H1 (cell line): ENCODE data around the gene TVP23B. TPM values are rescaled to one million over a fixed set of nuclear protein-coding genes. Genes with fewer than 3 reads are reported as not detected.

Source experiments
- CTCF ChIA-PET: fragments of 300-600 bp; sonication (Branson Sonifier 250); formaldehyde crosslinking; loops from one replicate; lab custom pipeline; 2021; ENCODE audit not compliant: partially characterized antibody; lab: Charles Lee
- POLR2A ChIA-PET: fragments of 300-600 bp; sonication (Branson Sonifier 250); formaldehyde crosslinking; loops from one replicate; lab custom pipeline; 2021; ENCODE audit warnings: inconsistent platforms; ENCODE audit not compliant: partially characterized antibody; lab: Charles Lee
- DNase-seq, 2 experiments: peaks; one replicate each; pipeline versions ENCODE4 v3.0.0 to v3.0.0-alpha.2; 2010 to 2022; ENCODE audit warnings: low spot score in 2 of 2, low read depth in 1 of 2, mixed read lengths in 1 of 2
- FAIRE-seq: peaks from 2 replicates; lab custom pipeline; 2011; peaks lifted over from hg19 to GRCh38; lab: Jason Lieb, UNC
- H2AFZ ChIP-seq: 2 replicates; pipeline ENCODE4 v1.8.1; 2012; ENCODE audit warnings: low read length, inconsistent platforms
- H2AK5ac ChIP-seq: 2 replicates; pipeline ENCODE4 v1.6.1; 2013; ENCODE audit warnings: low read depth, low read length
- H2BK120ac ChIP-seq: replicated peaks from 2 replicates; pipeline ENCODE3; 2013; ENCODE audit warnings: low read depth, low read length, inconsistent platforms
- H2BK12ac ChIP-seq: 2 replicates; pipeline ENCODE4 v1.6.1; 2013; ENCODE audit warnings: low read depth, low read length
- H2BK15ac ChIP-seq: 2 replicates; pipeline ENCODE4 v1.6.1; 2013; ENCODE audit warnings: low read length
- H2BK20ac ChIP-seq: 2 replicates; pipeline ENCODE4 v1.6.1; 2013; ENCODE audit warnings: low read length
- H2BK5ac ChIP-seq: 2 replicates; pipeline ENCODE4 v1.6.1; 2013; ENCODE audit warnings: low read depth, low read length
- H3K14ac ChIP-seq: 2 replicates; pipeline ENCODE4 v1.6.1; 2013; ENCODE audit warnings: inconsistent platforms; ENCODE audit not compliant: insufficient read length
- H3K18ac ChIP-seq: 2 replicates; pipeline ENCODE4 v1.6.1; 2013; ENCODE audit warnings: low read length; ENCODE audit errors: extremely low read depth
- H3K23ac ChIP-seq: 2 replicates; pipeline ENCODE4 v1.6.1; 2013; ENCODE audit warnings: inconsistent platforms; ENCODE audit not compliant: insufficient read length
- H3K23me2 ChIP-seq: 2 replicates; pipeline ENCODE4 v1.6.1; 2013; ENCODE audit warnings: low read depth, low read length
- H3K27ac ChIP-seq: 2 replicates; pipeline ENCODE4 v1.6.1; 2011; ENCODE audit warnings: low read depth, low read length, inconsistent platforms
- H3K27me3 ChIP-seq, 4 experiments: replicated peaks in 1 of 4; 1 replicate in 1 of 4; 2 replicates in 3 of 4; pipeline versions ENCODE4 v1.6.1 to v1.8.1; 2011 to 2013; ENCODE audit warnings: low read length in 3 of 4, mild to moderate bottlenecking in 3 of 4, inconsistent platforms in 2 of 4, mixed read lengths in 2 of 4, moderate library complexity in 1 of 4; ENCODE audit not compliant: control insufficient read depth in 3 of 4, insufficient read depth in 3 of 4; ENCODE audit errors: extremely low read depth in 1 of 4
- H3K36me3 ChIP-seq, 4 experiments: 2 replicates each; pipeline versions ENCODE4 v1.6.1 to v1.8.1; 2011 to 2013; ENCODE audit warnings: mild to moderate bottlenecking in 4 of 4, low read length in 3 of 4, moderate library complexity in 2 of 4, control low read depth in 1 of 4, inconsistent platforms in 1 of 4; ENCODE audit not compliant: insufficient read depth in 4 of 4, control insufficient read depth in 2 of 4
- H3K4ac ChIP-seq: replicated peaks from 2 replicates; pipeline ENCODE3; 2013; ENCODE audit warnings: low read length, low read depth, mixed read lengths, inconsistent platforms; ENCODE audit not compliant: insufficient read length
- H3K4me1 ChIP-seq, 4 experiments: replicated peaks in 1 of 4; 1 replicate in 1 of 4; 2 replicates in 3 of 4; pipeline versions ENCODE4 v1.6.1 to v1.8.1; 2011 to 2013; ENCODE audit warnings: low read length in 3 of 4, inconsistent platforms in 2 of 4, mixed read lengths in 1 of 4; ENCODE audit not compliant: insufficient read depth in 4 of 4, control insufficient read depth in 3 of 4
- H3K4me2 ChIP-seq, 2 experiments: 2 replicates each; pipeline versions ENCODE4 v1.6.1 to v1.8.1; 2011 to 2013; ENCODE audit warnings: low read depth in 2 of 2, low read length in 2 of 2, control low read depth in 1 of 2, inconsistent platforms in 1 of 2, mild to moderate bottlenecking in 1 of 2; ENCODE audit not compliant: insufficient read depth in 1 of 2
- H3K4me3 ChIP-seq, 4 experiments: fragments of 200-600, 300-600 bp in 1 of 4; sonication (generic), shearing (Covaris generic), sonication (Bioruptor Twin) in 1 of 4; 2 replicates each; pipeline versions ENCODE4 v1.5.1 to v1.8.1; 2011 to 2016; ENCODE audit warnings: low read length in 4 of 4, low read depth in 3 of 4, control low read depth in 2 of 4, inconsistent platforms in 2 of 4, mild to moderate bottlenecking in 2 of 4, mixed read lengths in 1 of 4, moderate library complexity in 1 of 4; ENCODE audit not compliant: insufficient read depth in 2 of 4; ENCODE audit errors: extremely low read depth in 1 of 4
- H3K56ac ChIP-seq: replicated peaks from 2 replicates; pipeline ENCODE3; 2013; ENCODE audit warnings: low read depth, mild to moderate bottlenecking, mixed read lengths, low read length, inconsistent platforms; ENCODE audit not compliant: insufficient read length
- H3K79me1 ChIP-seq: 2 replicates; pipeline ENCODE4 v1.6.1; 2013; ENCODE audit warnings: low read depth, low read length, control low read depth
- H3K79me2 ChIP-seq, 2 experiments: 2 replicates each; pipeline versions ENCODE4 v1.6.1 to v1.8.1; 2012 to 2013; ENCODE audit warnings: low read length in 2 of 2, mild to moderate bottlenecking in 2 of 2, inconsistent platforms in 1 of 2; ENCODE audit not compliant: insufficient read depth in 2 of 2, control insufficient read depth in 1 of 2
- H3K9ac ChIP-seq, 4 experiments: replicated peaks in 1 of 4; 1 replicate in 1 of 4; 2 replicates in 3 of 4; pipeline versions ENCODE4 v1.6.1 to v1.8.1; 2011 to 2013; ENCODE audit warnings: low read depth in 3 of 4, low read length in 3 of 4, control low read depth in 2 of 4, mild to moderate bottlenecking in 2 of 4, moderate library complexity in 2 of 4, inconsistent platforms in 1 of 4; ENCODE audit errors: extremely low read depth in 1 of 4
- H3K9me3 ChIP-seq, 2 experiments: 2 replicates each; pipeline versions ENCODE4 v1.6.1 to v1.8.1; 2012 to 2013; ENCODE audit warnings: mild to moderate bottlenecking in 2 of 2, moderate library complexity in 2 of 2, control low read depth in 1 of 2, inconsistent platforms in 1 of 2, low read depth in 1 of 2, low read length in 1 of 2, mixed read lengths in 1 of 2; ENCODE audit not compliant: insufficient read depth in 2 of 2
- H4K20me1 ChIP-seq, 2 experiments: replicated peaks in 1 of 2; 2 replicates each; pipeline versions ENCODE3 to v1.8.1; 2011 to 2013; ENCODE audit warnings: inconsistent platforms in 2 of 2, low read length in 2 of 2, mild to moderate bottlenecking in 1 of 2; ENCODE audit not compliant: insufficient read depth in 2 of 2, control insufficient read depth in 1 of 2
- H4K5ac ChIP-seq: 2 replicates; pipeline ENCODE4 v1.6.1; 2013; ENCODE audit warnings: low read length, low read depth, mixed read lengths, inconsistent platforms; ENCODE audit not compliant: insufficient read length
- H4K8ac ChIP-seq: 2 replicates; pipeline ENCODE4 v1.8.0; 2013; ENCODE audit warnings: mild to moderate bottlenecking, moderate library complexity, low read length, inconsistent platforms; ENCODE audit not compliant: insufficient read depth; ENCODE audit errors: extremely low read depth
- H4K91ac ChIP-seq: replicated peaks from 2 replicates; pipeline ENCODE3; 2013; ENCODE audit warnings: low read length, mixed read lengths, inconsistent platforms; ENCODE audit not compliant: insufficient read length
- EGR1 ChIP-seq: IDR thresholded peaks from 2 replicates; pipeline ENCODE4 v1.6.1; 2011; ENCODE audit warnings: low read depth, low read length, borderline replicate concordance
- WGBS, 2 experiments: shearing (Covaris generic) in 1 of 2; methylation state at CpG; one replicate each; pipeline versions ENCODE4 v1.1.6 to v1.1.7; 2013 to 2015; ENCODE audit warnings: low lambda C conversion rate in 2 of 2, mixed read lengths in 2 of 2, inconsistent platforms in 1 of 2, low coverage in 1 of 2, missing lambda C conversion rate in 1 of 2; ENCODE audit not compliant: insufficient replicate concordance in 2 of 2, insufficient coverage in 1 of 2, insufficient read length in 1 of 2; ENCODE audit errors: extremely low coverage in 1 of 2, missing lambda C conversion rate in 1 of 2; 5-methylcytosine and 5-hydroxymethylcytosine counted together
- polyA plus RNA-seq, 7 experiments: library from polyadenylated mRNA; depleted of rRNA in 3 of 7; stranded (reverse) in 5 of 7; unstranded in 2 of 7; fragments of >200 nt in 5 of 7; fragments of 200-250 nt in 2 of 7; gene quantifications; 1 replicate in 5 of 7; 2 replicates in 1 of 7; 4 replicates in 1 of 7; pipeline versions ENCODE4 v1.2.1 to v1.2.3, GENCODE V29; 2011 to 2013; ENCODE audit warnings: missing spikeins in 2 of 7, mixed read lengths in 2 of 7
- total RNA-seq: library from RNA; stranded (reverse); fragmentation: NEBNext Ultra II Directional; extraction: Animal tissue kit (Norgen Biotek cat#: 25700); gene quantifications from 2 replicates; pipeline ENCODE4 v1.2.1, GENCODE V29; 2021

Gene TVP23B
- total and polyA plus RNA-seq, 2 of the 8 experiments (the other 6 are each of a cell fraction or from before 2014, with no cell fraction given) = 11.5 to 22.7 TPM

GRCh38 chr17:18850679-18851078 is 69.7 kb downstream of the TVP23B start:
- Histone ChIP-seq H3K4me2 (no peak overlapping the region), H3K79me2 (peaks cover 0 to 8% of the 10 kb centered on the region in 2 experiments; a peak in 1 of 4 replicates), H3K14ac (no peak overlapping the region), H3K18ac (no peak overlapping the region), H4K20me1 (no peaks in the 10 kb centered on the region), H4K8ac (peak overlapping the region; percentile 53; the same call in 1 of the 2 replicates), H4K91ac (no peak overlapping the region), H2BK120ac (no peak overlapping the region), H3K27ac (no peak overlapping the region), H2BK5ac (no peak overlapping the region), H3K27me3 (no peaks in the 10 kb centered on the region), H2BK20ac (no peak overlapping the region), H3K9ac (no peak overlapping the region), H3K23ac (no peak overlapping the region), H2BK15ac (no peak overlapping the region), H3K36me3 (no peaks in the 10 kb centered on the region), H3K4ac (no peak overlapping the region), H3K4me3 (no peak overlapping the region), H3K79me1 (no peaks in the 10 kb centered on the region), H3K56ac (no peak overlapping the region), H4K5ac (no peak overlapping the region), H3K23me2 (peaks cover 3% of the 10 kb centered on the region), H2AFZ (no peak overlapping the region), H3K4me1 (peaks cover 0 to 3% (median 0%) of the 10 kb centered on the region in 4 experiments; a peak in 1 of 7 replicates), H2AK5ac (no peak overlapping the region), H3K9me3 (no peaks in the 10 kb centered on the region), H2BK12ac (no peak overlapping the region)
- 100% methylated on average over 1 of the region's 1 CpG; no CpG with 5 or more reads in 1 of the 2 experiments for WGBS, 2 experiments
- FAIRE-seq (no peak), DNase-seq (no peak)
- POLR2A ChIA-PET = interaction anchor here (1.2 to 2.9 kb wide), 2 partner anchors 8 to 24 kb away, joined by 4 to 12 read pairs; no protein-coding TSS in a partner anchor
- CTCF ChIA-PET = interaction anchor here (0.8 kb wide), 1 partner anchor 8 kb away, joined by 3 read pairs; no protein-coding TSS in a partner anchor
- no peak for TF ChIP-seq EGR1
